HG02970 (cell line): ENCODE results near the gene TMEM236.

Experiments used
- ATAC-seq: cut with Tn5 transposase; IDR thresholded peaks from one replicate; pipeline ENCODE4 v1.9.1; 2021; ENCODE audit warnings: mild to moderate bottlenecking, moderate library complexity, moderate number of reproducible peaks; ENCODE audit not compliant: unreplicated experiment, low FRiP score

Gene TMEM236

DNA sequence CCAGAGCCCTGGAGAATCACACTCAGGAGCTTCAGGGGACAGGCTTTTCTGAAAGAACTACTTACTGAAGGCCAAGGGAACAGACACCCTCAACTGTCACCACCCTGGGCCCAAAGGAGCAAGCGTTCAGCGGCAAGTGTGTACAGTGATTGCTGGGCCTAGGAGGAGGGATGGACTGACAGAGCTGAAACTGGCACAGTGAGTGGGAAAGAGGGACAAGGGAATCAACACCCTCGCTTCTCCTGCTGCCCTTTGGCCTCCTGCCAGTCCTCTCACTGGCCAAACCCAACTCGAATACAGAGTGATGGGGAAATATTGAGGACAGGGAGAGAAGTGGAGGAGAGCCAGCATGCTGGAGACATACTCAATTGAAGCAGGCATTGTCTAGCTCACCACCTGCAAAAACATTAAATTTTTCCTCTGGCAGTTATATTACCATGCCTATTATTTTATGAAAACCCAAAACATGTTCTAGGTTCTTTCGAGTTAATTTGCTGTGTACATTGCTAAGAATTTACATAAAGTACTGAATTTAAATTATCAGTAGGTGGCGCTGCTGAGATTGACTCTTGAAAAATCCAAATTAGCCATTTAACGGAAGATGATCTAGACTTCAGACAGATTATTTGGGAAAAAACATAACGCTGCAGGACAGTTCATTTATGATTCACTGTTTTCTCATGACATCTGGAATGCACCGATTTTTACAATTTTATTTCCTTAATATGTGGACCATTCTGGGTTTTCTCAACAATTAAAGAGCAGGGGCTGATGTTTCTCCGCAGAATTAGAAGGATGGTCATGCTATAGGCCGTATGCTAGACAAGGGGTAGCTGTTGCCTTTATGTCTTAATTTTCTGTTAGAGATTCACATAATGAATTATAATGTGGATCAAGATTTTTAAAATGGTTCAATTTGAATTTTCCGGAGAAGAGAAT is 14.7 kb upstream of the TMEM236 start:
- no peak for ATAC-seq

DNA sequence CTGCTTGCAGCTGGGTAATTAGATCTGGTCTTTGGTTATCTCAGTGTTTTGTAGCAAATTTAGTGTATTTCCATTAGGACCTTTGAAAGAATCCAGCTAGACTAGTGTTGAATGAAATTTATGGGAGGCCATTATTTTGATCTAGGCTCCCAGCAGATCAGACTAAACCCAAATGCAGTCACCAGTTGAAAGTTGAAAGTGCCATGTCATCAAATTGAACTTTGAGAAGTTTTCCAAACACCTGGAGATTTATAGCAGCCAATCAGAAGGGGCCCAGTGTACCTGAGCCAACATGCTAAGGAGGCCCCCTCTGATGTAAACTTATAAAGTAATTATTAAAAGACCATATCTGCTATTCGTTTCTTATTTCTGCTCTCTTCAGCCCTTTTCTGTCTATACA is 11.3 kb upstream of the TMEM236 start:
- ATAC-seq = no peak

DNA sequence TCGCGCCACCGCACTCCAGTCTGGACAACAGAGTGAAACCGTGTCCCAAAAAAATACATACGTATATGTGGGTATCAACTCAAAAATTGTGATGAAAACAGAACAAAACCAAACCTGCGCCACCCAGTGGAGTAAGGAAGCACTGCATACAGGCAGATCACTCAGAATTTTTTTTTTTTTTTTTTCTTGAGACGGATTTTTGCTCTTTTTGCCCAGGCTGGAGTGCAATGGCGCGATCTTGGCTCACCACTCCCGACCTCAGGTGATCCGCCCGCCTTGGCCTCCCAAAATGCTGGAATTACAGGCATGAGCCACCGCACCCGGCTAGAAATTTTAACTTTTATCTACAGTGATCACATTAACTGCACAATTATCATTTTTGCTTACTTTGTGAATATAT is 9.1 kb upstream of the TMEM236 start:
- no peak for ATAC-seq

DNA sequence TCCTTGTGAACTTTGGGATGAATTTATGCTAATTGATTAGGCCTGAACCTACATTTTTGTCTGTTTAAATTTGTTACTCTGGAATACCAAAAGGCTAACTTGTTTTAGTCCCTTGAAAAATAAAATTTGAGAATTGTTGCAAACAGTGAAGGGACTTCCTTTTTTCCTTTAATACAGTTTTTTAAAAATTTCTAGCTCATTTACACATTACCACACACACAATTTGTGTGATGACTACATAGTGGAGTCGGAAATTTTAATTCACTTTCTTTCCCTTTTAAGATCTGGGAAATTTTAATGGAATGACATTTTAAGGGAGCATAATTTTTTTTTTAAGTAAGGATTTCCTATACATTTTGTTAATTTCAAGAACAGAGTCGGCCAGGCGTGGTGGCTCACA is 8.6 kb upstream of the TMEM236 start:
- ATAC-seq = no peak

DNA sequence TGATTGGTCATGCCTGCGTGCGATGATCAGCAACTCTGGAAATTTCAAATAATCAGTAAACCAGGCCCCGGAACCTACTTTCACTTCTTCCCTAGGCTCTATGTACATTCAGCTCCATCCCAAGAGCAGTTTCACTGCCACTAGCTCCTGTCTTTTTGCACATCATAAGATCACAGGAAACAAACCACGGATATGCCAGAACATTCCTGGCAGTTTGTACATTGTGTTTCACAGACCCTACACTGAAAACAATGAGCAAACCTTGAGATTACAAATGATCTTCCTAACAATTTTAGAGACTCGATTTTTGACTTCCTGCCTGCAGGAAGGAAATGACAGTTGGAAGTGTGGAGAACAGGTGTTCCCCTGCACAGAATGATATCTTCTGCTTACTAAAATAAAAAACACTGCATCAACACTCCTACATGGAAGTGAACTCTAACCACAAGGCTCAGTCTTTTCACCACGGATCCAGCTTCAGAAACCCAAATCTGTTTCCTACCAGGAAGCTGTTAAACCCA is 7.6 kb upstream of the TMEM236 start:
- ATAC-seq = no peak

DNA sequence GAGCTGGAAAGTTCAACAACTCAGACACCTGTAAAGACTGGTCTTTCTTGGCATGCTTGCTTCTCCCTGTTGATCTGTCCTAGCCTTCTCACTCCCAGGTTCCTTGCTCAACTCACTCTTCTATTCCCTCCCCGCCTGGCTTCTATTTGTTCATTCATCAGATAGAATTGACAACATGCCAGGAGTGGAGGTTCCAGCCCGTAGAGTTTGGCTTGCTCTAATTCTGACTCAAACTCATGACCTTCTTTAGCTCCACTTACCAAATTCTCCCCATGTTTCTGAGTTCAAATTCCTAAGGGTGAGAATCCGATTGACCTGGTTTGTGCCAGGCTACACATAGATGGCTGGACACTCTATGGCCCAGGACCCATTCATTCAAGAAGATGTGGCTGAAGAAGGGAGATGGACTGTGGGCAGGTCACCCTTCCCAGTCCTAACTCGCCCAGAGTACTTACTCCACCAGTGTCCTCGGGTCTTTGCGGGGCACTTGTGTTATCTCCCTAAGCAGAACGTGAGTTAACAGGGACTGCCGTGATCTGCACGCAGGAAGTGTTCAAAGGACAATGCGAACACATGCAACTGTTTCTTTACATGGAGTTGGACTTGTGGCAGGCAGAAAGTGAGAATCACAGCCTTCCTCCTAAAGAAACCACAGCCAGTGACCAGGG is 4.0 kb upstream of the TMEM236 start:
- ATAC-seq = no peak

DNA sequence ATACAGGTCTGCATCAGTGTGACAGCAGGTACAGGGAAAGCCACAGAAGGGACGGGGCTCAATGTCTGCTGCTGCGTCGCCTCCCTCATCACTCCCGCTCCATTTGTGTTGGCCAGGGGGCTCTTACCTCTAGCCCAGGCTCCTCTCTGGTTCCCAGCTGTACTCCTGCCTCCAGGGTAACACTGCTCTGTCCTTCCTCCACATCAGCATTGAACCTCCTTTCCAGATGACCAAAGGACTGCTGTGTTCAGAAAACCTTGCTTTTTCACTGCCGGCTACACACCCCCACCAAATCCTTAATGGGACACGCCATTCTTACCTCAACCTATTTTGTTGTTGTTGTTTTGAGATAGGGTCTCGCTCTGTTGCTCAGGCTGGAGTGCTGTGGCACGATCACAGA is 2.1 kb upstream of the TMEM236 start:
- ATAC-seq = no peak

DNA sequence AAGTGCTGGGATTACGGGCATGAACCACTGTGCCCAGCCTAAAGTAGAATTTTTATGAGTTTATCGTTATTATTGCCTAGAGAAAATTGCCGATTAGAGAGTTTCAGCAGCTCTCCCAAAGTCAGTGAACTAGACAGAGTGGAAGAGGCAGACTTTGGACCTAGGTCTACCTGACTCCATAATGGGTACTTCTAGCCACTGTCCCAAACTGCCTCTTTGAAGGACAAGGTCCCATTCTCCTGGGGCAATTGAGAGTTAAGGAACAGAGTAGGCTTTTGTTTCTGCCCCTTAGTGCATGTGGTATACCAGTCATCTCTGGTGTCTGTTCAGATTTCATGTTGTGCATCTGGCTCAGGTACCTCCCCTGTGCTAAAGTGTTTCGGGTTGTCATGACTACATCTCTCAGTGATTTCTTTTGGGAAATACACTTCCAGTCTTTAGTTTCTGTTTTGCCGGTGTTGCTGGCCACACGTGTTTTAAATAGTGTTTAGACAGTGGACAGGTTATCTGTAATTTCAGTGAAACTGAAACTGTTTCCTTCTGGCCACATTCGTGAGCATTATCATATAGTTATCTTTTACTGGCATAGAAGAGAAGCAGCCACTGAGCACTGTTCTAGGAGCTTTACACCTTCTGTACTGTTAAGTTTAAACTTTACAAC is 4.7 kb downstream of the TMEM236 start:
- peak; percentile 97 for ATAC-seq

DNA sequence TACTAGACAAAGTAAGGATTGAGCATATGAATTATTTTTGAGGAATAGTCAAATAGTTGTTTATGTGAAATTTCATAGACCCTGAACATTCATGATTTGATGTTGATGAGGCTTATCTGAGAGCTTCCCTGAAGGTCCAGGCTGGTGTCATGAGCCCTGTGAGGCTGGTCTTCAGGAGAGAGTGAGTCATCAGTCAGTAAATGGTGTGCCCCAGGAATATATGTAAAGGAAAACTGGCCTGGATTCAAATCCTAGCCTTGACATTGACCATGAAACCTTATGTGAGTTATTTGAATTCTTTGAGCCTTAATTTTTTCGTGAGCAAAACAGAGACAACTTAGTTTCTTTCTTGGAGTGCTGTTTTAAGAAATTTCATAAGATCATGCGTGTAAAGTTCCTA is 6.2 kb downstream of the TMEM236 start:
- ATAC-seq = no peak

DNA sequence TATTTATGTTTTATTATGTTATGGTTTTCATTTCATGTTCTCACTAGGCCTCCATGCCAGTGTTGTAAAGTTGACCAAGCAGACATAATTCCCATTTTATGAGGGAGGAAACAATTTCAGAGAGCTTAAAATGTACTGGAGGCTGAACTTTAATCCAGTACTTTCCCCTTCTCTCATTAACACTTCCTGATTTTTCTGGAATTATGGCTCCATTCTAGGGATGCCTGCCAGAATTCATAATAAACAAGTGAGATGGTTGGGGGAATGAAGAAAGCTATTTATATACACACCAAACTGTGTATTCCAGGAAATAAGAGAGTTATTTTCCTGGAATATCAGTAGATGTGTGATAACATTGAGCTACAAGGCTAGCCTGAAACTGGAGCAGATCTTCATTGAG is 6.9 kb downstream of the TMEM236 start:
- no peak for ATAC-seq

DNA sequence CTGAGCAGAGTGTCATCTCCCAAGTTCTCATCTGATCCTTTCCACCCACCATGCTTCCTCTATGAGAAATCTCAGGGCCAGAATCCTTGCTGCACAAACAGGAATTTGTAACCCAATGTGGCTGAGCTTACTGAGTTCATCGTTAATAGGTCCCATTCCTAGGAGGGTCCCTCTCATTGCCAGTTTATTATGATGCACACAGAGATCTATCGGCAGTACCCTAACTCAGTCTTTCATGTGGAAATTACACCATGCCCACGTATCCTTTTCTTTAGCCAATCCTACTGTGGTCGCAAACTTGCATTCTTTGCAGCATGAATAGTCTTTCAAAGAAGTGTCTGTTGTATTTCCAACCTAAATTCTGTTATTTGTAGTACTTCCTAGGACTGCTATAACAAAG is 12.1 kb downstream of the TMEM236 start:
- ATAC-seq = no peak

DNA sequence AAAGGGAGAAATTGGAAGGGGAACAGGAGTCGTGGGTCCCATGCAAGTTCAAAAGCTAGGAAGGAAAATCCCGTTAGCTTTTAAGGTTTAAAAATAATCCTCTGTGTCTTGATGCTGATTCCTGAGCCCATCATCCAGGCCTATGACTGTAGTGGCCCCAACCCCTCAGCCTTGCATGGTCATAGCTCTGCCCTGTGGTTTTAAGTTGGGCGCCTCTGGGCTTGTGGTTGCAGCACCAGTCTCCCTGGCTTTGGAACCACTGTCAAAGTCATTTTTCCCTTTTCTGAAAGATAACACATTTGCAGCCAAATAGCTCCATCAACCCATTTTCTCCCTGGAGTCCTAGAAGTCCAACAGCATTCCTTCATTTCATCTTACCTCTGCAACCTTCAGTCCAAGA is 13.6 kb downstream of the TMEM236 start:
- no peak for ATAC-seq

DNA sequence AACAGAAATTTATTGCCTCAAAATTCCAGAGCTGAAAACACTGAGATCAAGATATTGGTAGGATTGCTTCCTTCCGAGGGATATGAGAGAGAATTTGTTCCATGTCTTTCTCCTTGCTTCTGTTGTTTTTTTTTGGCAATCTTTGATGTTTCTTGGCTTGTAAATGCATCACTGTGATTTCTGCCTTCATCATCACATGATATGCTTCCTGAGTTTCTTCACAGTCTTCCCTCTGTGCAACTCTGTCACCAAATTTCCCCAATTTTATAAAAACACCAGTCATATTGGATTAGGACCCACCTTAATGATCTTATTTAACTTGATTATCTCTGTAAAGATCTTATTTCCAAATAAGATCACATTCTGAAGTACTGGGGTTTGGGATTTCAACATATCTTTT is 14.7 kb downstream of the TMEM236 start:
- no peak for ATAC-seq

DNA sequence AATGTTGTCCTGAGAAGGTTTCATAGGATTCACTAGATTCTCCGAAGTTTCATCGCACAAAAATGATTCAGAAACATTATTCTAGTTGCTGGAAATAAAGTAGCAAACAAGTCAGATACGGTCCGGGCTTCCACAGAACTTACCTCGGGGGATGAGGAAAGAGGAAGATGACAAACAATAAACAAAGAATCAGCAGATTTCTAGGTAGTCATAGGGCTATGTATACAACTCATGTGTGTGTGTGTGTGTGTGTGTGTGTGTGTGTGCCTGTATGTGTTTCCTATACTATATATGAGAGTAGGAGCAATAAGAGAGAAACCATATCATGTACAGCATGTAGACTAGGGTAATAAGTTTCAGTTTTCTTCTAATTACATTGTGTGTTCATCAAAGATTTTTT is 16.5 kb downstream of the TMEM236 start:
- ATAC-seq = no peak

DNA sequence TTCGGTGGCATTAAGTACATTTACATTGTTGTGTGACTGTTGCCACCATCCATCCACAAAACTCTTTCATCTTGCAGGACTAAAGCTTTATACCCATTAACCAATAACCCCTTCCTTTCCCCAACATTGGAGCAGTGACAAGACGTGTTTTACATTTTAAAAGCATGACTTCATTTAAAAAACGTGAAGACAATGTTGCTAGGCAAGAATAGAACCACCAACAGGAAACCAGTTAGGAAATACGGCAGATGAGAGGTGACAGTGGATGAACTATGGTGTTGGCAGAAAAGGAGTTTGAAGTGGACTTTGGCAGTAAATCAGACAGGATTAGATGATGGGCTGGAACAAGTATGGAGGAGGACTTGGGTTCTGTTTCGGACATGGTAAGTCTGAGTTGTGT is 17.0 kb downstream of the TMEM236 start:
- no peak for ATAC-seq

DNA sequence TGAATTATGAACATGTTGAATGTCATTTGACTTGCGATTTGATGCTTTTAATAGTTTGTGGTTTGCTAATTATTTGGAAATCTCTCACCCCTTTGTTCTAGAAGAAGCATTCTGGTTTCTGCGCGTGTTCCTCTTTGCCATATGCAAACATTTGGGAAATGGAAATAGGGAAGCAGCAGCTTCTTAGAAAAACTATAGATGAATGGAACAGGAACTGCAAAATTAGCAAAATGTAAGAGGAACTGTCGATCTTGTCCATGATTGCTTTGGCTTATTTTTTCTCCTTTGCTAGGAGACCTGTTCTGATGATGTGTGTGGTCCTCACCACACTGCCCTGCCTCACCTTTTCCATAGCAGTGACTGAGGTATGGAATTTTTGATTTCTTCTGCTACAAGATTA is 19.0 kb downstream of the TMEM236 start:
- ATAC-seq = no peak

DNA sequence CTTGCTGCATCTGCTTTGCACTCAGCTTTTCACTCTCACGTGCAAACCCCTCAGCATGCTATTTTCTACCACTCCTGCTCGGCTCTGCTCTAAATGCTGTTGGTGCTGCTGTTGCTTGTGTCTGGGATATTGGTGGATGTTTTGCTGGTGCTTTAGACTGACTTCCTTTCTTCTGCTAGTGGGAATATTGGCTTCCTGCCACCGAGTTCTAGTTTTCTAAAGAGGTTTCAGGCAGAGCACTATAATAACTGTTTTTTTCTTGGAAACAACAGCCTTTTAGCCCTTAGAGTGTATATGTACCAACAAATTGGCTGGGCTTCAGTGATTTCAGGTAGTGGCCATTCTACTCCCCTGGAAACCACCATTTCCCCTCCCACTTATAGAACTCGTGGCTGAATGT is 27.8 kb downstream of the TMEM236 start:
- no peak for ATAC-seq

DNA sequence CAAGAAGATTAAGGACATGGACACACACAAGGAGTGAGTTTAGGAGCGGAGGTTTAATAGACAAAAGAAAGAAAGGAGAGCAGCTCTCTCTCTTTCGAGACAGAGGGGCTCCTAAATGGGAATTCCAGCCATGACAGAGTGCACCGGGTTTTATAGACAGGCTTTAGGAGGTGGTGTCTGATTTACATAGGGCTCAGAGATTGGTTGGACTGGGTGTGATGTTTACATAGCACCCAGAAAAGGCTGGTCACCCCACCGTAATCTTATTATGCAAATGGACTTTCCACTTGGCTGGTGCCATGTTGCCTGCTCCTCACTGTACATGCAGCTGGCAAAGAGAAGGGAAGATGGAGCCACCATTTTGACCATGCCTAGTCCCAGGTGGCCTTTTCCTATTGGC is 28.7 kb downstream of the TMEM236 start:
- ATAC-seq = no peak

DNA sequence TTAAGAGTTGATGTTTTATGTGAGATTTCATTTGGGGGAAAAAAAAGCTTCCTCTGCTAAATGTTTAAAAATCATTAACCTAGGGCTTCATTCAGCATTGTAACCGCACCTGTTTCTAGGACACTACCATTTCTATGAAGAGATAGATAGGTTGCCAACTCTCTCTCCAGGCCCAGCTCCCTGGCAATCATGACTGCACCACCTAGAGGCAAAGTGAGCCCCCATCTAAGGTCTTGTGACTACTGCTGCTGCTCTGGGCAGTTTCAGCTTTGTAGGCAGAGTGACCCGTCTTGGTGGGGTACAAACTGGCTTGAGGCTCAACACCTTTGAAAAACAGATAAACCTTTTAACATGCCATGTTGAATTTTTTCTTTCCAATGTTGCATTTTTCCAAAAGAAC is 29.9 kb downstream of the TMEM236 start:
- no peak for ATAC-seq

DNA sequence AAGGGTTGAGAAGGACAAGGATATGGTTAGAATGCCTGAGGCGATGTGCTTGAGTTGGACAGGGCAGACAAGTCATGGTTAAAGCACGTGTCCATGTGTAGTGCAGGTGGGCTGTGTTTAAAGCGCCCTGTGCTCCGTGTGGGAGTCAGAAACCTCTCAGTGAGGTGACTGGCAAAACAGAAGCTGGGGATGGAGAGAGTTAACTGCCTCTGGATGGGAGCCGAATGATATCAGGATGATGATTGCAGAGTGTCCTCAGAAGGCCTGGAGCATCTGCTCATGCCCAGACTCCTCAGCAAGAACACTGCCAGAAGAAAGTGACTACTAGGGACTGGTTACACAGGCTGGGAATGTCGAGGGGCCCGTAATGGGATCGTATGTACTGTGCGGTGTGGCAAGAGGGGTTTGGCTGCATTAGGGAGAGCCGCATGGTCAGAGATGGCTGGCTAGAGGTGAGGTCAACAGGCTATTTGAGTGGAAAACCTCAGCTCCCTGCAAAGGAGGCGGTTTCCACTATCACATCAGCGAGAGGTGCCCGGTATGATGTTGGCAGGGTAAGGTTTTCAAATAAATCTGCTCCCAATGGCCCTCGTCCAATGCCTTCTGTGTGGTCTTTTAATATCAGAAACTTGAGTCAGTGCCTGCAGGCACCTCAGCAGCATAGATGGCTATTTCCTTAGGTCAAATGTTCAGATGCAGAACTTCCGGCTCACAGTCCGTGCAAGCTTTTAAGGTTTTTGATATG is 31.1 kb downstream of the TMEM236 start:
- no peak for ATAC-seq

DNA sequence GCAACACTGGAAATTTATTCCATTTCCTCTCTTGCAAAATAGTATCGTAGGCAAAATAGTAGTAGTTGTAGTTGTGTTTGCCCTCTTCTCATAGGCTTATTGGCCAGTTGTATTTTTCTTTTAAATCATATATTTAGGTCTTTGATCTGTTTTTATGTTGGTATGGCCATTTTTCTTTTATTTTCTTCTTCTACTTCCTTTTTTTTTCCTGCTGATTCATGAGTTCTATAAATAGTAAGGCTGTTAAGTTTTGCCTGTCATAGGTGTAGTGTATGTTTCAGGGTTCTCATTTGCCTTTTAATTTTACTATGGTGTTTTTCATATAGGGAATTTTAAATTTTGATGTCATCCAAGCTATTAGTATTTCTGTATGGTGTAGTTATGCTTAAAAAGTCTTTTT is 31.8 kb downstream of the TMEM236 start:
- ATAC-seq = no peak
